Activated T-helper 2 cell treated with anti-CD3 and anti-CD28 coated beads, Interferon-gamma antibody, Interleukin-2, Interleukin-4, amounts not matched to agents 10 μg/mL and 5 μg/mL and 100 μg/mL, durations not matched to agents 14 hours and 24 hours and 36 hours (primary cell): ENCODE measurements around the gene GPX3. TPM values are rescaled to one million over a fixed set of nuclear protein-coding genes. Genes with fewer than 3 reads are reported as not detected.
A peak's percentile ranks its signal among the peaks of the same experiment; 100 is the strongest.

Source experiments
- DNase-seq: peaks from one replicate; pipeline ENCODE4 v3.0.0; 2021; ENCODE audit warnings: low spot score
- H3K27ac Mint-ChIP-seq: one replicate; pipeline ENCODE4 v1.8.0; 2021; ENCODE audit warnings: mixed read lengths
- H3K27me3 Mint-ChIP-seq: one replicate; pipeline ENCODE4 v1.8.0; 2021; ENCODE audit warnings: low read depth, mixed read lengths
- H3K36me3 Mint-ChIP-seq: one replicate; pipeline ENCODE4 v1.8.0; 2021; ENCODE audit warnings: low read depth, mixed read lengths
- H3K4me1 Mint-ChIP-seq: one replicate; pipeline ENCODE4 v1.8.0; 2021; ENCODE audit warnings: low read depth, mixed read lengths
- H3K4me3 Mint-ChIP-seq: one replicate; pipeline ENCODE4 v1.8.0; 2021; ENCODE audit warnings: low read depth, mild to moderate bottlenecking, moderate library complexity, mixed read lengths
- H3K9me3 Mint-ChIP-seq: one replicate; pipeline ENCODE4 v1.8.0; 2021; ENCODE audit warnings: mixed read lengths
- intact Hi-C: fragments of 100-400 bp; cut with micrococcal nuclease; formaldehyde crosslinking; loops from one replicate; pipeline ENCODE4 v1.15.1; 2023
- total RNA-seq: library from RNA; stranded (reverse); gene quantifications from 2 replicates; pipeline ENCODE4 v1.2.3, GENCODE V29; 2022

The GPX3 gene
- total RNA-seq, 1 donor from 2014 or later, result not detected

DNA sequence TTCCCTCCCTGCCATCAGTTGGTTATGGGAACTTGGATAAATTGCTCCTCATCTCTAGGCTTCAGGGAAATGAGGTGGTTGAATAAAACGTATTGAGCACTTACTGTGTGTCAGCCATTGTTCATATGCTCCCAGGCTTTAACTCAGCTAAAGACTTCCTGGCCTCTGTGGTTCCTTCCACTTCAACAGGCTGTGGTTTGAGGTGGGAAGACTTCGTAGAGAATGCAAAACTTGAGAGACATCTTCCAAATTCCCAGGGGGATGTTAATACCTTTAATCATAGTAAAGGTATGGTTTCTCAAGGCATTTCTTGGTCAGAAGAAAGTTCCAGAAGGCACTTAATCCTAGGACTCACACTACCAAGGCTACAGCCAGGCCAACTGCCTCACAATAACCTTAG is 1.5 kb upstream of the GPX3 start:
- Mint-ChIP-seq H3K27ac (no peak overlapping the region), H3K4me3 (no peak overlapping the region), H3K9me3 (no peaks in the 10 kb centered on the region), H3K27me3 (peaks cover 5% of the 10 kb centered on the region), H3K4me1 (peaks cover 9% of the 10 kb centered on the region), H3K36me3 (peaks cover 28% of the 10 kb centered on the region)
- DNase-seq, result no peak
- intact Hi-C loops, result no loop called here

DNA sequence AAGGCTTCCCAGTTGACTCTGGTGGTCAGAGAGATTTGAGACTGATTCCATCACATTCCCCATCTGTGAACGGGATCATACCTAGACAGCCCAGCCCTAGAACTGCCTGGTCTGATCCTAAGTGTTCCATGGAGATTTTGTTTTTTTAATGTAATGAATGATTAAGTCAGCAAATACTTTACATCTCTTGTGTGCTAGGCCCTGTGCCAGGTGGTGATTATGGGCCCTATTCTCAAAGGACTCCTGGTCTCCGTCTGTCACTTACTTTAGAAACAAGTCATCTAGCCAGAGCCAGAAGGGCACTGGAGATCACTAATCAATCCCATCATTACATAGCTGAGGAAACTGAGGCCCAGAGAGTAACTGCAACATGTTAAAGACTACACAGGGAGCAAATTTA is 1.1 kb upstream of the GPX3 start:
- Mint-ChIP-seq H3K4me3 (no peak overlapping the region), H3K9me3 (no peaks in the 10 kb centered on the region), H3K27ac (no peak overlapping the region), H3K4me1 (peaks cover 9% of the 10 kb centered on the region), H3K27me3 (peaks cover 5% of the 10 kb centered on the region), H3K36me3 (peaks cover 33% of the 10 kb centered on the region)
- intact Hi-C loops, result no loop called here
- no peak for DNase-seq

DNA sequence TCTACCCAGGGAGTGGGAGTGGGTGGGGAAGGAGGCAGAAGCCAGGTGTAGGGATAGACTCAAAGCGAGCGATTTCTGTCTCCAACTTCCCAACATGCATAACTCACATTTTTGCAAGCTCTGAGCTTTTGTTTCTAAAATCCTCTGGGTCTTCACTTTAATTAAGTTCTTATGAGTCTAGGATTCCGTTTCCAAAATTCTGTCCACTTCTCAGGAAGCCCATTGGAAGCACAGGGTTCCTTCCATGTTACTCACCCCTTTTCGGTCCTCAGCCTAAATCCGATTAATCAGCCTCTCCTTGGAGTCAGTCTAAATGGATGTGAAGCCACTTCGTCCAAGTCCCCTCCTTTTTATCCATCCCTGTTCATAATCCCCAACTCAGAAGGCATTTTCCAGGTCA is 1.4 kb downstream of the GPX3 start:
- DNase-seq, result no peak
- Mint-ChIP-seq H3K4me3 (no peak overlapping the region), H3K4me1 (peaks cover 9% of the 10 kb centered on the region), H3K27ac (no peak overlapping the region), H3K27me3 (peaks cover 5% of the 10 kb centered on the region), H3K9me3 (no peaks in the 10 kb centered on the region), H3K36me3 (peaks cover 50% of the 10 kb centered on the region)
- intact Hi-C loops, result no loop called here

DNA sequence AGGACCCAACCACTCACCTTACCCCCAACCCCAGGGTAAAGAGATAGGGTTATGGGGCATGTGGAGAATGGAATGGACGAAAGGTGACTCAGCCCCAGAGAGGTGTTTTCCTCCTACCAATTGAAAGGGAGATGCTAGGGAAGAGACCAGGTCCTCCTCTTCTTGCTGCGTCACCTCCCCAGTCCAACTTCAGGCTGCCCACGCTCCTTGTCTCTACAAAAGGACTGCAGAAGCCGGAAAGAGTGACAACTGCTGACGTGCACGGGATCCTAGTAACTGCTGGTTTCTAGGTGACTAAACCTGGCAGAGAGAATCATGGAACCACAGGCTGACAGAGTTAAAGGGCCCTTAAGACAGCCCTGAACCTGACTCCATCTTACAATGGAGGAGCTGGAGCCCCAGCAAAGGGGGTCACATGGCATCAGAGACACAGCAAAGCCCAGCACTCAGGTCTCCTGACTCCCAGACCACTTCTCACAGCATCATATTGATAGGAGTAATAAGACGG is 2.2 kb downstream of the GPX3 start:
- Mint-ChIP-seq H3K4me3 (no peak overlapping the region), H3K36me3 (peaks cover 54% of the 10 kb centered on the region), H3K9me3 (no peaks in the 10 kb centered on the region)

DNA sequence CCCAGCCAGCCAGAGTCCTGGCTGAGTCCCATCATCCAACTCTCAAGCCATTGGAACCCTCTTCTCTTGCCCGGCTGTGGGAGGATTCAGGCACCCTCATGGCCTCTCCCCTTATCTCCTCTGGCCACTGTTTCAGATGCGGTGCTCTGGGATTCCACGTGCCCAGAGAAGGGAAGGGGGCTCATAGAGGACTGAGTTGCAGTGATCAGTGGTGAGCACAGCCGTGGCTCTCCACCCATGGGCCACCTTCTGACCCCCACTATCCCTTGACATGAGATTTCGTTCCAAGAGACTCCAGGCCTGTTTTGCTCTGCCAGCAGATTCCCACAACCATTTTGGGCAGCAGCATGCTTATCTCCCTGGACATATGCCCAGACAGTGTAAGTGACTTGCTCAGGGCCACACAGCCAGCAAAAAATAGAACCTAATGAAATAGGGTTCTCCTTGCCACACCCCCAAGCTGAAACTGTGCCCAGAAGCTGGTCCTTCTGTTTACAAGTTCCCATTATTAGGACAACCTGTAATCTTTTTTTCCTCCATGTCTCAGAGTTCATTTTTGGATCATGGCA is 2.7 kb downstream of the GPX3 start:
- Mint-ChIP-seq H3K36me3 (peaks cover 57% of the 10 kb centered on the region), H3K9me3 (no peaks in the 10 kb centered on the region), H3K27ac (no peak overlapping the region), H3K4me1 (peaks cover 9% of the 10 kb centered on the region), H3K27me3 (peaks cover 5% of the 10 kb centered on the region), H3K4me3 (no peak overlapping the region)
- no peak for DNase-seq
- intact Hi-C loops, result no loop called here

More for the DNA sequence above, 2.2 kb downstream of the GPX3 start:
- DNase-seq, result no peak
- intact Hi-C loops, result no loop called here
- Mint-ChIP-seq H3K27ac (no peak overlapping the region), H3K27me3 (peaks cover 5% of the 10 kb centered on the region), H3K4me1 (peaks cover 9% of the 10 kb centered on the region)

DNA sequence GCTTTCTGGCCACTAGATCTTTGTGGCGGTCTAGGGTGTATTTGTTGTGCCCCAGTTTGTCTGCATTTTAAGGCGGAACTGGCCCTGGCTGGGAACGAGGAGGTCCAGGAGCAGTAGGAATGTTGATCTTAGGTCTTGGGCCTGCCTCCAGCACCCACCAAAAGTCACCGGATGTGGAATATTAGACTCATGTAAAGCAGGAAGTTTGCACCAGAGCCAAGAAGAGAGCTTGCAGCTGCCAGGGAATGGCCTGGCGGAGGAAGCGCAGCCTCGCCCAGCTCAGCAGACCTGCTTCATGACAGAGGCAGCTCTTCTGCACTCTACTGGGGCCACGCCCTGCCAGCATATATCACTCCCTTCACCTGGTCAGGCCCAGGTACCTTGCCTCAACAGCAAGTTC is 3.3 kb downstream of the GPX3 start:
- peaks cover 5% of the 10 kb centered on the region for H3K27me3 Mint-ChIP-seq
- peaks cover 9% of the 10 kb centered on the region for H3K4me1 Mint-ChIP-seq
- no peak overlapping the region for H3K27ac Mint-ChIP-seq

DNA sequence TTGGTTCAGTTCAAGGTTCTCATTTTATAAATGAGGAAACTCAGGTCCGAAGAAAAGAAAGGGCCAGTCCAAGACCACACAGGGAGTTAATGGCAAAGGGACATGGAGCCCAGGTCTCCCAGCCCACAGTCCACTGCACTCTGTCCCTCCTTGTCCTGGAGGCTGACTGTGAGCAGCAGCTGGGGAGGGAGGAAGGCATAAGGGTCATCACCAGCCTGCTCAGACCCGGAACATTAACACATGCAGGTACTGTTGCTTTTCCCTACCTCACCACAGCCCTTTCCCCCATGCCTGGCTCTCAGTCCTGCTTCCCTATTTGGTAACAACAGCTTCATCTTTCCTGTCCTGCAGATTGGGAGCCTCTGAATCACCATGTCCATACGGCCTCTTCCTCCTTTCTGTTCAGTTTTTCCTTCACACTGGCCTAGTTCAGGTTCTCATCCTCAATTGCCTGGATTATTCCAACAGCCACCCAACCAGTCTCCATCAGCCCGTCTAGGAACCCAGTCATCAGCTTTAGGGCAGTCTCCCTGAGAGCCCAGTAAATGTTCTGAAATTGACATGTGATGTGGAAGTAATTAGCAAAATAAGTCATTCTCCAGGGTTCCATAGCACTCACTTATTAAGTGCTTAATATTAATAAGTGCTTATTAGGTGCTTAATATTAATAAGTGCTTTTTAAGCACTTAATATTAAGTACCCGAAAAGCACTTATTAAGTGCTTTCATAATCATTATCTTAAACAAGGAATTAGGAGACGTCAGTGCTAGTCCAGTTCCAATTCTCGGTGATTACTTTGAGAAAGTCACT is 4.3 kb downstream of the GPX3 start:
- no peak for DNase-seq
- Mint-ChIP-seq H3K9me3 (no peaks in the 10 kb centered on the region), H3K4me3 (no peak overlapping the region), H3K4me1 (peaks cover 4% of the 10 kb centered on the region), H3K27me3 (peaks cover 5% of the 10 kb centered on the region), H3K27ac (no peak overlapping the region), H3K36me3 (peaks cover 72% of the 10 kb centered on the region)
- intact Hi-C loops, result no loop called here

More for the DNA sequence above, 3.3 kb downstream of the GPX3 start:
- Mint-ChIP-seq H3K9me3 (no peaks in the 10 kb centered on the region), H3K36me3 (peaks cover 62% of the 10 kb centered on the region), H3K4me3 (no peak overlapping the region)
- intact Hi-C loops, result no loop called here
- DNase-seq, result no peak

DNA sequence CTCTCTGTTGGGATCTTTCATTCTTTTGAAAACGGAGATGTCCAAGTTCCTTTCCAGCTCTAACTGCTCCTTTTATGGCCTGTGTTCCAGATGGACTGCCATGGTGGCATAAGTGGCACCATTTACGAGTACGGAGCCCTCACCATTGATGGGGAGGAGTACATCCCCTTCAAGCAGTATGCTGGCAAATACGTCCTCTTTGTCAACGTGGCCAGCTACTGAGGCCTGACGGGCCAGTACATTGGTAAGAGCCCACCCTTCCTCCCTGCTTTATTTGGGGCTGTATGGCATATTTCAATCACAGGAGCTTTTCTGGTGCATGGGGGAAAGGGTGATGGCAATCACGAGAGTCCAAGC is 4.8 kb downstream of the GPX3 start:
- Mint-ChIP-seq H3K36me3 (peaks cover 76% of the 10 kb centered on the region), H3K4me1 (peaks cover 4% of the 10 kb centered on the region), H3K27me3 (peaks cover 5% of the 10 kb centered on the region), H3K27ac (no peak overlapping the region), H3K9me3 (no peaks in the 10 kb centered on the region), H3K4me3 (no peak overlapping the region)
- no peak for DNase-seq
- intact Hi-C loops, result no loop called here

DNA sequence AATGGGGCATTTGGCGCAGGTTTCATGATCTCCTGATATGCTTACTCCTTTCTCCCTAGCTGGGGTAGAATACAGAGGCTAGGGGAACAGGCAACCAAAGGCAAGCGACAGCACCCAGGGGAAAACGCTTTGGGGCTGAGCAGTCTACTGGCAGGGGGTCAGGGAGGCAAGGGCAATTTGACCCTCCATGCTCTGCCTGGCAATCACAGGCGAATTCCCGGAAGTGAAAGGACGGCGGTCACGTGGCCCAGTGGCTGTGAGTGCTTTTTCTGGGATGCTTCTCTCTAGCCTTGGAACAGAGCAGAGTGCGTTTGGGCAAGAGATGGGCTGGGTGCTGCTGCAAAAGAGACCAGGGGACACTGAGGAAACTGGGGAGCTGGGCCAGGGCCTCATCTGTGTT is 5.7 kb downstream of the GPX3 start:
- DNase-seq, result no peak
- Mint-ChIP-seq H3K4me3 (no peak overlapping the region), H3K36me3 (peaks cover 81% of the 10 kb centered on the region), H3K27ac (no peak overlapping the region), H3K4me1 (peaks cover 1% of the 10 kb centered on the region), H3K27me3 (peaks cover 1% of the 10 kb centered on the region), H3K9me3 (no peaks in the 10 kb centered on the region)
- intact Hi-C loops, result no loop called here

DNA sequence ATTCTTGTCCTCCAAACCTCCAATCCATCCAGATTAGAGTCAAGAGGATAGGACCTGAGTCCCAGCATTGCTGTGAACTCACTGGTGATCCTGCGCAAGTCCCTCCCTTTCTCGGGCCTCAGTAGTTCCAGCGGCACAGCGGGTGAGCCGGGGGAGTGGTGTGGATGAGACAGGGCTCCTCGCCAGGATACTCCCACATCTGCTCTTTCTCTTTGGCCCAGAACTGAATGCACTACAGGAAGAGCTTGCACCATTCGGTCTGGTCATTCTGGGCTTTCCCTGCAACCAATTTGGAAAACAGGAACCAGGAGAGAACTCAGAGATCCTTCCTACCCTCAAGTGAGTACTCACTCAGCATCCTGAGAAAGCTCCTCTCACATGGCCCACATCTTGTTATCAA is 6.3 kb downstream of the GPX3 start:
- Mint-ChIP-seq H3K36me3 (peaks cover 82% of the 10 kb centered on the region), H3K27me3 (no peaks in the 10 kb centered on the region), H3K27ac (no peak overlapping the region), H3K4me1 (no peaks in the 10 kb centered on the region), H3K4me3 (no peak overlapping the region), H3K9me3 (no peaks in the 10 kb centered on the region)
- intact Hi-C loops, result no loop called here
- DNase-seq, result no peak

DNA sequence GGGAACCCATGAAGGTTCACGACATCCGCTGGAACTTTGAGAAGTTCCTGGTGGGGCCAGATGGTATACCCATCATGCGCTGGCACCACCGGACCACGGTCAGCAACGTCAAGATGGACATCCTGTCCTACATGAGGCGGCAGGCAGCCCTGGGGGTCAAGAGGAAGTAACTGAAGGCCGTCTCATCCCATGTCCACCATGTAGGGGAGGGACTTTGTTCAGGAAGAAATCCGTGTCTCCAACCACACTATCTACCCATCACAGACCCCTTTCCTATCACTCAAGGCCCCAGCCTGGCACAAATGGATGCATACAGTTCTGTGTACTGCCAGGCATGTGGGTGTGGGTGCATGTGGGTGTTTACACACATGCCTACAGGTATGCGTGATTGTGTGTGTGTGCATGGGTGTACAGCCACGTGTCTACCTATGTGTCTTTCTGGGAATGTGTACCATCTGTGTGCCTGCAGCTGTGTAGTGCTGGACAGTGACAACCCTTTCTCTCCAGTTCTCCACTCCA is 7.6 kb downstream of the GPX3 start:
- H3K9me3 Mint-ChIP-seq, result no peaks in the 10 kb centered on the region
- no peak for DNase-seq
- peak overlapping the region; percentile 14 for H3K27ac Mint-ChIP-seq
- no peaks in the 10 kb centered on the region for H3K4me1 Mint-ChIP-seq
- intact Hi-C loops, result no loop called here
- H3K27me3 Mint-ChIP-seq, result no peaks in the 10 kb centered on the region
- no peak overlapping the region for H3K4me3 Mint-ChIP-seq
- H3K36me3 Mint-ChIP-seq, result peaks cover 82% of the 10 kb centered on the region

DNA sequence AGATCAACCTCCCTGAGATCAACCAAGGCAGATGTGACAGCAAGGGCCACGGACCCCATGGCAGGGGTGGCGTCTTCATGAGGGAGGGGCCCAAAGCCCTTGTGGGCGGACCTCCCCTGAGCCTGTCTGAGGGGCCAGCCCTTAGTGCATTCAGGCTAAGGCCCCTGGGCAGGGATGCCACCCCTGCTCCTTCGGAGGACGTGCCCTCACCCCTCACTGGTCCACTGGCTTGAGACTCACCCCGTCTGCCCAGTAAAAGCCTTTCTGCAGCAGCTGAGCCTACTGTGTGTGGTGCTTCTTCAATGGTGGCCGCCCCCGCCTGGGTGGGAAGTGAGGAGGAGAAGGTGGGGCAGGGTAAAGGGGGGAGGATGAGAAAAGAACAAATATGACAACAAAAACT is 8.3 kb downstream of the GPX3 start:
- H3K4me3 Mint-ChIP-seq, result no peak overlapping the region
- no peak for DNase-seq
- peaks cover 83% of the 10 kb centered on the region for H3K36me3 Mint-ChIP-seq
- H3K27me3 Mint-ChIP-seq, result no peaks in the 10 kb centered on the region
- intact Hi-C loops, result no loop called here
- H3K4me1 Mint-ChIP-seq, result no peaks in the 10 kb centered on the region
- no peaks in the 10 kb centered on the region for H3K9me3 Mint-ChIP-seq
- H3K27ac Mint-ChIP-seq, result no peak overlapping the region
